K562 (cell line): ENCODE measurements around the gene TGM1. TPM values are rescaled to one million over a fixed set of nuclear protein-coding genes. Genes with fewer than 3 reads are reported as not detected.

Experiments
- EGR1 ChIP-seq: fragments of 450-650 bp; conservative IDR thresholded peaks from 2 replicates; pipeline ENCODE4 v1.6.1; 2017; ENCODE audit warnings: mild to moderate bottlenecking
- NR2C2 ChIP-seq, 2 experiments: fragments of 200-800 bp in 1 of 2; sonication (Bioruptor generic) in 1 of 2; sonication (generic) in 1 of 2; formaldehyde crosslinking in 1 of 2; IDR thresholded peaks; 2 replicates each; pipeline versions ENCODE4 v1.6.1 to v1.8.0; 2016 to 2022; ENCODE audit warnings: mild to moderate bottlenecking in 1 of 2, missing compliant biosample characterization in 1 of 2, missing genetic modification characterization in 1 of 2, missing genetic modification reagents in 1 of 2
- RB1 ChIP-seq: fragments of 450-650 bp; IDR thresholded peaks from 2 replicates; pipeline ENCODE4 v1.6.1; 2017; ENCODE audit warnings: low read depth, mild to moderate bottlenecking
- TAF9B ChIP-seq: fragments of 450-650 bp; IDR thresholded peaks from 2 replicates; pipeline ENCODE4 v1.6.1; 2018; ENCODE audit warnings: mild to moderate bottlenecking; ENCODE audit not compliant: partially characterized antibody
- ZNF316 ChIP-seq: fragments of 450-650 bp; IDR thresholded peaks from 2 replicates; pipeline ENCODE4 v1.6.1; 2016
- polyA plus RNA-seq, 8 experiments: library from polyadenylated mRNA; depleted of rRNA in 4 of 8; stranded (reverse) in 5 of 8; unstranded in 3 of 8; fragments of >200 nt; fragmentation: Nextera tagmentation in 2 of 8; fragmentation: Illumina TruSeq in 1 of 8; extraction: Ambion mirVana in 2 of 8; extraction: Trizol in 1 of 8; gene quantifications; 2 replicates each; pipeline versions ENCODE4 v1.2.1 to v1.2.3, GENCODE V29; 2011 to 2014; ENCODE audit warnings: inconsistent platforms in 1 of 8, missing spikeins in 1 of 8
- total RNA-seq, 7 experiments: library from RNA; depleted of rRNA in 6 of 7; stranded (reverse); fragments of >200 nt in 6 of 7; fragmentation: Illumina TruSeq in 2 of 7; extraction: Trizol in 2 of 7; gene quantifications; 2 replicates each; pipeline versions ENCODE4 v1.2.1 to v1.2.3, GENCODE V29; 2011 to 2021; ENCODE audit warnings: low replicate concordance in 1 of 7
- TF ChIP-seq, protein P1 (sequence below): fragments of 250-450 bp; sonication (Bioruptor Pico); IDR thresholded peaks from 2 replicates; pipeline ENCODE4 v1.4.0; 2020; ENCODE audit warnings: mild to moderate bottlenecking, moderate library complexity
- TF ChIP-seq, protein P2 (sequence below): fragments of 250-450 bp; sonication (Bioruptor Pico); IDR thresholded peaks from 2 replicates; pipeline ENCODE4 v1.8.0; 2021; ENCODE audit warnings: borderline replicate concordance, mild to moderate bottlenecking, moderate library complexity; ENCODE audit not compliant: poor library complexity, severe bottlenecking
- TF ChIP-seq, protein P3 (sequence below): fragments of 450-650 bp; formaldehyde crosslinking; conservative IDR thresholded peaks from 2 replicates; pipeline ENCODE4 v1.4.0; 2022; ENCODE audit warnings: mild to moderate bottlenecking, missing genetic modification characterization
- TF ChIP-seq, protein P4 (sequence below): fragments of 450-650 bp; formaldehyde crosslinking; IDR thresholded peaks from 2 replicates; pipeline ENCODE4 v1.4.0; 2022; ENCODE audit warnings: missing genetic modification characterization

TGM1 gene
- total and polyA plus RNA-seq, 9 of the 15 experiments (the other 6 are each of a cell fraction or from before 2014, with no cell fraction given) = 0.13 to 4.4 (median 0.88) TPM

DNA sequence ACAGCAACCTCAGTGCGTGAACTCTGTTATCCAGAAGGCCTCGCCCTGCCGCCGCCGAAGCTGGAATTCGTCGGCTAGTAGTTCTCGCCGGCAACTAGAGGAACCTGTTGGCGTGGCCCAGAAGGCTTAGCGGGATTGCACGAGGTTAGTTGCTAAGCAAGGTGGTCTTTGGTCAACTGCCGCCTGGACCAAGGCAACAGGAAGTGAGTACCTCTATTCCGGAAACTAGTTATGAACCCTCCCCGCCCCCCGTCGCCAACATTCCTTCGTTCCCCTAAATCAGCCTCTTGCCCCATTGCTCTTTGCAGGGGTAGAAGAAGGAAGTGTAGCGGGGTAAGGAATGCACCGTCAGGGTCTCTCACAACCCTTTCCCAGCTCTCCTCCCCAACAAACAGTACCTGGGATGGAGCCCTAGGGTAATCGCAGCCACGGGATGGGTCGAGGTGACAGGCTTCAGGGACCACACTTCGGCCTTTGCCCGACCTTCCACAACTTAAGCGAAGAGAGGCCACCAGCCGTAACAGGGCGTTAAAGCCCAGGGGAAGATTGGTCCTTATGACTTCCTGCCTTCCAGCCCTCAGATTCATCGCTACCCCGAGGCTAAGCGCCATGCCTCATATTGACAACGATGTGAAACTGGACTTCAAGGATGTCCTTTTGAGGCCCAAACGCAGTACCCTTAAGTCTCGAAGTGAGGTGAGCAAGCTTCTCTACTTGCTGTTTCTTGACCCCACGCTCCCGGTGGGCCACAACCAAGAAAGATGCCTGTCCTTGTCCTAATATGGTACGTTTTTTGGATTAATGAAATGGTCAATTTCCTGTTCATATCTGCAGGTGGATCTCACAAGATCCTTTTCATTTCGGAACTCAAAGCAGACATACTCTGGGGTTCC, 30.1 kb downstream of the TGM1 start, which contains the start of gene GMPR2 (continued):
- TF ChIP-seq, protein P1, sequence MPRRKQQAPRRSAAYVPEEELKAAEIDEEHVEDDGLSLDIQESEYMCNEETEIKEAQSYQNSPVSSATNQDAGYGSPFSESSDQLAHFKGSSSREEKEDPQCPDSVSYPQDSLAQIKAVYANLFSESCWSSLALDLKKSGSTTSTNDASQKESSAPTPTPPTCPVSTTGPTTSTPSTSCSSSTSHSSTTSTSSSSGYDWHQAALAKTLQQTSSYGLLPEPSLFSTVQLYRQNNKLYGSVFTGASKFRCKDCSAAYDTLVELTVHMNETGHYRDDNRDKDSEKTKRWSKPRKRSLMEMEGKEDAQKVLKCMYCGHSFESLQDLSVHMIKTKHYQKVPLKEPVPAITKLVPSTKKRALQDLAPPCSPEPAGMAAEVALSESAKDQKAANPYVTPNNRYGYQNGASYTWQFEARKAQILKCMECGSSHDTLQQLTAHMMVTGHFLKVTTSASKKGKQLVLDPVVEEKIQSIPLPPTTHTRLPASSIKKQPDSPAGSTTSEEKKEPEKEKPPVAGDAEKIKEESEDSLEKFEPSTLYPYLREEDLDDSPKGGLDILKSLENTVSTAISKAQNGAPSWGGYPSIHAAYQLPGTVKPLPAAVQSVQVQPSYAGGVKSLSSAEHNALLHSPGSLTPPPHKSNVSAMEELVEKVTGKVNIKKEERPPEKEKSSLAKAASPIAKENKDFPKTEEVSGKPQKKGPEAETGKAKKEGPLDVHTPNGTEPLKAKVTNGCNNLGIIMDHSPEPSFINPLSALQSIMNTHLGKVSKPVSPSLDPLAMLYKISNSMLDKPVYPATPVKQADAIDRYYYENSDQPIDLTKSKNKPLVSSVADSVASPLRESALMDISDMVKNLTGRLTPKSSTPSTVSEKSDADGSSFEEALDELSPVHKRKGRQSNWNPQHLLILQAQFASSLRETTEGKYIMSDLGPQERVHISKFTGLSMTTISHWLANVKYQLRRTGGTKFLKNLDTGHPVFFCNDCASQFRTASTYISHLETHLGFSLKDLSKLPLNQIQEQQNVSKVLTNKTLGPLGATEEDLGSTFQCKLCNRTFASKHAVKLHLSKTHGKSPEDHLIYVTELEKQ = no peak
- TF ChIP-seq EGR1 (no peak), NR2C2 (CRISPR knock-in tag; IDR thresholded peaks at IDR 0.05) (no peak), NR2C2 (tag; IDR thresholded peaks at IDR 0.05) (peak; percentile 97), ZNF316 (no peak), TAF9B (peak; percentile 38), RB1 (no peak)
- TF ChIP-seq, protein P2, sequence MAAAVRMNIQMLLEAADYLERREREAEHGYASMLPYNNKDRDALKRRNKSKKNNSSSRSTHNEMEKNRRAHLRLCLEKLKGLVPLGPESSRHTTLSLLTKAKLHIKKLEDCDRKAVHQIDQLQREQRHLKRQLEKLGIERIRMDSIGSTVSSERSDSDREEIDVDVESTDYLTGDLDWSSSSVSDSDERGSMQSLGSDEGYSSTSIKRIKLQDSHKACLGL (CRISPR knock-in tag) = no peak
- TF ChIP-seq, protein P3, sequence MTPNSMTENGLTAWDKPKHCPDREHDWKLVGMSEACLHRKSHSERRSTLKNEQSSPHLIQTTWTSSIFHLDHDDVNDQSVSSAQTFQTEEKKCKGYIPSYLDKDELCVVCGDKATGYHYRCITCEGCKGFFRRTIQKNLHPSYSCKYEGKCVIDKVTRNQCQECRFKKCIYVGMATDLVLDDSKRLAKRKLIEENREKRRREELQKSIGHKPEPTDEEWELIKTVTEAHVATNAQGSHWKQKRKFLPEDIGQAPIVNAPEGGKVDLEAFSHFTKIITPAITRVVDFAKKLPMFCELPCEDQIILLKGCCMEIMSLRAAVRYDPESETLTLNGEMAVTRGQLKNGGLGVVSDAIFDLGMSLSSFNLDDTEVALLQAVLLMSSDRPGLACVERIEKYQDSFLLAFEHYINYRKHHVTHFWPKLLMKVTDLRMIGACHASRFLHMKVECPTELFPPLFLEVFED (CRISPR knock-in tag) = no peak
- TF ChIP-seq, protein P4, sequence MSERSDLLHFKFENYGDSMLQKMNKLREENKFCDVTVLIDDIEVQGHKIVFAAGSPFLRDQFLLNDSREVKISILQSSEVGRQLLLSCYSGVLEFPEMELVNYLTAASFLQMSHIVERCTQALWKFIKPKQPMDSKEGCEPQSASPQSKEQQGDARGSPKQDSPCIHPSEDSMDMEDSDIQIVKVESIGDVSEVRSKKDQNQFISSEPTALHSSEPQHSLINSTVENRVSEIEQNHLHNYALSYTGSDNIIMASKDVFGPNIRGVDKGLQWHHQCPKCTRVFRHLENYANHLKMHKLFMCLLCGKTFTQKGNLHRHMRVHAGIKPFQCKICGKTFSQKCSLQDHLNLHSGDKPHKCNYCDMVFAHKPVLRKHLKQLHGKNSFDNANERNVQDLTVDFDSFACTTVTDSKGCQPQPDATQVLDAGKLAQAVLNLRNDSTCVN (CRISPR knock-in tag) = no peak
